NB4 (cell line): ENCODE measurements around the gene ADAM10.

Experiments used
- DNase-seq: peaks from one replicate; pipeline ENCODE4 v3.0.0; 2010; ENCODE audit warnings: low read depth
- H3K4me3 ChIP-seq: one replicate; pipeline ENCODE4 v1.5.1; 2011; ENCODE audit warnings: mild to moderate bottlenecking, low read depth, low read length, moderate library complexity
- MYC ChIP-seq: IDR thresholded peaks from 2 replicates; pipeline ENCODE4 v1.6.1; 2011; ENCODE audit warnings: low read depth, low read length
- POLR2A ChIP-seq: IDR thresholded peaks from 2 replicates; pipeline ENCODE4 v1.6.1; 2011; ENCODE audit warnings: mild to moderate bottlenecking; ENCODE audit not compliant: insufficient read length; ENCODE audit errors: extremely low read depth
- TF ChIP-seq, protein P1 (sequence below): IDR thresholded peaks from one replicate; pipeline ENCODE4 v1.5.1; 2012; ENCODE audit warnings: low read depth, low read length
- TF ChIP-seq, protein P2 (sequence below): IDR thresholded peaks from 2 replicates; pipeline ENCODE4 v1.6.1; 2011; ENCODE audit warnings: low read depth, low read length

ADAM10 gene

DNA sequence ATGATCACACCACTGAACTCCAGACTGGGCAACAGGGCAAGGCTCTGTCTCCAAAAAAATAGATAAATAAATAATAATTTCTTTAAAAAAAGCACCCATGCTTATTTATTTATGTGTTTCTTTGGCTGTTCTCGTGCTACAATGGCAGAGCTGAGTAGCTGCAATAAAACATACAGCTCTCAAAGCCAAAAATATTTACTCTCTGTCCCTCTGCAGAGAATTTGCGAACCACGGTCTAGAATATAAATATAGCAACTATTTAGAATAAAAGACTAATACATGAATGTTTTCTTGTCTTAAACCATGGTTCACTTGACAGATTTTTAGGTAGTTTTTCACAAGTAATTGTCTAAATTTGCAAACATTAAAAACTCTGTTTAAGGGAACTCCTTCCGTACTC, 72.7 kb downstream of the ADAM10 start:
- no peak for TF ChIP-seq POLR2A
- no peak for TF ChIP-seq MYC
- TF ChIP-seq, protein P1, sequence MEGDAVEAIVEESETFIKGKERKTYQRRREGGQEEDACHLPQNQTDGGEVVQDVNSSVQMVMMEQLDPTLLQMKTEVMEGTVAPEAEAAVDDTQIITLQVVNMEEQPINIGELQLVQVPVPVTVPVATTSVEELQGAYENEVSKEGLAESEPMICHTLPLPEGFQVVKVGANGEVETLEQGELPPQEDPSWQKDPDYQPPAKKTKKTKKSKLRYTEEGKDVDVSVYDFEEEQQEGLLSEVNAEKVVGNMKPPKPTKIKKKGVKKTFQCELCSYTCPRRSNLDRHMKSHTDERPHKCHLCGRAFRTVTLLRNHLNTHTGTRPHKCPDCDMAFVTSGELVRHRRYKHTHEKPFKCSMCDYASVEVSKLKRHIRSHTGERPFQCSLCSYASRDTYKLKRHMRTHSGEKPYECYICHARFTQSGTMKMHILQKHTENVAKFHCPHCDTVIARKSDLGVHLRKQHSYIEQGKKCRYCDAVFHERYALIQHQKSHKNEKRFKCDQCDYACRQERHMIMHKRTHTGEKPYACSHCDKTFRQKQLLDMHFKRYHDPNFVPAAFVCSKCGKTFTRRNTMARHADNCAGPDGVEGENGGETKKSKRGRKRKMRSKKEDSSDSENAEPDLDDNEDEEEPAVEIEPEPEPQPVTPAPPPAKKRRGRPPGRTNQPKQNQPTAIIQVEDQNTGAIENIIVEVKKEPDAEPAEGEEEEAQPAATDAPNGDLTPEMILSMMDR, result no peak
- TF ChIP-seq, protein P2, sequence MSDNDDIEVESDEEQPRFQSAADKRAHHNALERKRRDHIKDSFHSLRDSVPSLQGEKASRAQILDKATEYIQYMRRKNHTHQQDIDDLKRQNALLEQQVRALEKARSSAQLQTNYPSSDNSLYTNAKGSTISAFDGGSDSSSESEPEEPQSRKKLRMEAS, result no peak
- DNase-seq, result no peak
- H3K4me3 ChIP-seq, result no peak overlapping the region

- DNase-seq, result no peak
- TF ChIP-seq, protein P2, result no peak
- H3K4me3 ChIP-seq, result no peak overlapping the region
These were observed 78.3 kb downstream of the ADAM10 start for GRCh38 chr15:58671186-58671585.

DNA sequence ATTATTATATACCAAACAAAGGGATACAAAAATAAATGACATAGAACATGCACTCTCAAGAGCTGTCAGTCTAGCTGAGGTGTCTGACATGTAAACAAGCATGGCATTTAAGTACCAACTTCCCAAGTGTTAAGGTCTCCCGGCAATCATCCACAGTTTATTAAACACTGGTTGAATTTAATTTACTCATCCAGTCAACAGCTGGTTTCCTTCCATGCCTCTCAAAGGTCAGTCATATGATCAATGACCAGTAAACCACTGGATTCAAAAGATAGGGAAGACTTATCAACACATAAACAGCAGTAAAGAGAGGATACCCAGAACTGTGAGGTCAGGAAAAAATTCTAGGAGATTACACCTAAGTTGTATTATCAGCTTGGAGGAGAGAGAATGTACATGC, 80.4 kb downstream of the ADAM10 start:
- no peak overlapping the region for H3K4me3 ChIP-seq
- DNase-seq, result no peak
- TF ChIP-seq, protein P2, result no peak
- TF ChIP-seq MYC, result no peak
- no peak for TF ChIP-seq POLR2A
- TF ChIP-seq, protein P1, result no peak

DNA sequence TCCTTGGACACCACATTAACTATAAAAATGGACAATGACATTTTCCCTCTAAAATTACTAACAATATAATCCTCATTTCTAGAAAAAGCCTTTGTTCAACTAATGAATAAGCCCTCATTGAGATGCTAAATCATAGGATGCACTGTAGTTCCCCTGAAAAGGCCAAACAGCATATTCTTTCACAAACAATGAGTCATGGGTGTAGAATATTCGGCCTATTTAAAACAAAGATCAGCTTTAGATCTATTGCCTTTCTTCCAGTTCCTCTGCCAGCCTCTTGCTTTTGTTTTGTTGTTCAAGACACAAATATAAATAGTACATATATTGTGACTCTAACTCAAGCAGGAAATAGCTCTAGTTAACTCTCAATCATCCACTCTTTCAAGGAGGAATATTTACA, 82.5 kb downstream of the ADAM10 start:
- no peak for TF ChIP-seq POLR2A
- DNase-seq, result no peak
- H3K4me3 ChIP-seq, result no peak overlapping the region

- DNase-seq, result no peak
- TF ChIP-seq, protein P2, result no peak
- TF ChIP-seq POLR2A, result no peak
- no peak for TF ChIP-seq MYC
- TF ChIP-seq, protein P1, result no peak
- no peak overlapping the region for H3K4me3 ChIP-seq
These were observed 83.8 kb downstream of the ADAM10 start for GRCh38 chr15:58665672-58666071.

DNA sequence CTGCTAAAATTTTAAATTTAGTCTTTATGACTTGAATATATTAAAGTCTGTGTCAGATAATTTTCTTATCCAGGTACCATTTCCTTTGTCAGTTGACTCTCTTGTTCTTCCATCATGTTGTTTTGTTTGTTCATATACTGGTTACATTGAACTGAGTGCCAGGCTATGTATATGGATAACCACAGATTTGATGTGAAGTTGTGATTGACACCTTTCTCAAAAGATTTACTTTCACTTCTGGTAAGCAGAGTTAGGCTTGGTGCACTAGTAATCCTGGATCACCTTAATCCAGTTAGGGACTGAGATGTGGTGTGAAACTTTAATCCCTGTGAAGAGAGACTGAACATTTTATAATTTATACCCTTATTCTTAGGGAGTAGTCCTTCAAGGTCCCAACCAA, 99.4 kb downstream of the ADAM10 start:
- TF ChIP-seq, protein P1, result no peak
- TF ChIP-seq, protein P2, result no peak
- TF ChIP-seq POLR2A, result no peak
- TF ChIP-seq MYC, result no peak
- no peak overlapping the region for H3K4me3 ChIP-seq
- no peak for DNase-seq

GRCh38 chr15:58649175-58649574, 100.3 kb downstream of the ADAM10 start:
- no peak overlapping the region for H3K4me3 ChIP-seq
- no peak for DNase-seq
- TF ChIP-seq, protein P2, result no peak
- TF ChIP-seq, protein P1, result no peak
- TF ChIP-seq POLR2A (no peak), MYC (no peak)
